Measurements from ENCODE around the gene IL37. TPM values are rescaled to one million over a fixed set of nuclear protein-coding genes. Genes with fewer than 3 reads are reported as not detected.
"Not testable (repeated sequence)": the region's sequence is repeated elsewhere in the genome, so short reads cannot be mapped to it uniquely, and the experiment has no call there.

IL37 gene
- total RNA-seq, 1 donor from 2014 or later: not detected

GRCh38 chr2:112902816-112903215 lies 8.1 kb upstream of the IL37 start:
- Mint-ChIP-seq H3K27me3 (ENCODE audit: unreplicated experiment) (no peaks in the 10 kb centered on the region), H3K4me1 (ENCODE audit: unreplicated experiment) (no peaks in the 10 kb centered on the region), H3K9me3 (ENCODE audit: unreplicated experiment) (no peaks in the 10 kb centered on the region), H3K27ac (ENCODE audit: unreplicated experiment) (no peak overlapping the region), H3K36me3 (ENCODE audit: low read depth, unreplicated experiment) (no peaks in the 10 kb centered on the region), H3K4me3 (ENCODE audit: unreplicated experiment) (no peak overlapping the region)
- TF ChIP-seq CTCF (IDR thresholded peaks at IDR 0.05; ENCODE audit: unreplicated experiment): no peak
- DNase-seq (ENCODE audit: low spot score): no peak

DNA sequence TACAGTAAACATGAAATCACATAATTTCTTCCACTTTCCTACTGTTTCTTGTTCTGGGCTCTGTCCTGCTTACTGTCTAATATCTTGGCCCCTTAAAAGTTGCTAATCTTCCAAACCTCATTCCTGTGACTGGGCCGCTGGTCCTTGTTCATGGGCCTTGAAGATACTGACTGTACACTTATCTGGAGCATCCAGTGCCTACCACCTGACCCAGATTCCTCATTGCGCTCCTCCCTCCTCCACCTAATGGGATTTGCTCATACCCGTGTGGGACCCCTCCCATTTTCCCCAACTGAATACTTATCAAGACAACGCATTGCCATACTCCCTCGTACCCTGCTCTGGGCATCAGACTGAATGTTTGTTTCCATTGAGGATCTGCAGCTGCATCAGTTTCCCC lies 6.1 kb upstream of the IL37 start:
- Mint-ChIP-seq H3K4me3 (ENCODE audit: unreplicated experiment) (no peak overlapping the region), H3K27me3 (ENCODE audit: unreplicated experiment) (peaks cover 1% of the 10 kb centered on the region), H3K36me3 (ENCODE audit: low read depth, unreplicated experiment) (no peaks in the 10 kb centered on the region), H3K4me1 (ENCODE audit: unreplicated experiment) (no peaks in the 10 kb centered on the region), H3K9me3 (ENCODE audit: unreplicated experiment) (no peaks in the 10 kb centered on the region), H3K27ac (ENCODE audit: unreplicated experiment) (no peak overlapping the region)
- no peak for TF ChIP-seq CTCF (IDR thresholded peaks at IDR 0.05; ENCODE audit: unreplicated experiment)
- no peak for DNase-seq (ENCODE audit: low spot score)

DNA sequence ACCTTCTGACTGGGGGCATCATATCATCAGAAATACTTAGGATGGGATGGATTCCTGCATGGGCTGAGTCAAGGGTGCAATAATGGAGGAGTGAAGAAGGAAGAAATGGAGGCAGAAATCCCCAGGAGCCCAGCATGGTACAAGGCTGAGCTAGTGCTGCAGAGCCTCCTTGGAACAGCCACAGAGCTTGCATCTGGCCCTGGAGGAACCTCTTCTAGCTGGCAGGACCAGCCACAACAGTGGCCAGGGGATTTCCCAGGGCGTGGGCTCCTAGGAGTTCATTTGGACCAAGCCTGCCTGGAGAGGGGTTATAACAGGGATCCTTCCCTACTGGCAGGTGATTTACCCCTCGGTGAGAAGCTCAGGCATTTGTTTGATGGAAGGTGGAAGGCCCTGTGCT lies 4.7 kb upstream of the IL37 start:
- Mint-ChIP-seq H3K9me3 (ENCODE audit: unreplicated experiment) (no peaks in the 10 kb centered on the region), H3K4me1 (ENCODE audit: unreplicated experiment) (no peaks in the 10 kb centered on the region), H3K36me3 (ENCODE audit: low read depth, unreplicated experiment) (no peaks in the 10 kb centered on the region), H3K27ac (ENCODE audit: unreplicated experiment) (no peak overlapping the region), H3K27me3 (ENCODE audit: unreplicated experiment) (peaks cover 1% of the 10 kb centered on the region), H3K4me3 (ENCODE audit: unreplicated experiment) (no peak overlapping the region)
- TF ChIP-seq CTCF (IDR thresholded peaks at IDR 0.05; ENCODE audit: unreplicated experiment): no peak
- DNase-seq (ENCODE audit: low spot score): no peak

DNA sequence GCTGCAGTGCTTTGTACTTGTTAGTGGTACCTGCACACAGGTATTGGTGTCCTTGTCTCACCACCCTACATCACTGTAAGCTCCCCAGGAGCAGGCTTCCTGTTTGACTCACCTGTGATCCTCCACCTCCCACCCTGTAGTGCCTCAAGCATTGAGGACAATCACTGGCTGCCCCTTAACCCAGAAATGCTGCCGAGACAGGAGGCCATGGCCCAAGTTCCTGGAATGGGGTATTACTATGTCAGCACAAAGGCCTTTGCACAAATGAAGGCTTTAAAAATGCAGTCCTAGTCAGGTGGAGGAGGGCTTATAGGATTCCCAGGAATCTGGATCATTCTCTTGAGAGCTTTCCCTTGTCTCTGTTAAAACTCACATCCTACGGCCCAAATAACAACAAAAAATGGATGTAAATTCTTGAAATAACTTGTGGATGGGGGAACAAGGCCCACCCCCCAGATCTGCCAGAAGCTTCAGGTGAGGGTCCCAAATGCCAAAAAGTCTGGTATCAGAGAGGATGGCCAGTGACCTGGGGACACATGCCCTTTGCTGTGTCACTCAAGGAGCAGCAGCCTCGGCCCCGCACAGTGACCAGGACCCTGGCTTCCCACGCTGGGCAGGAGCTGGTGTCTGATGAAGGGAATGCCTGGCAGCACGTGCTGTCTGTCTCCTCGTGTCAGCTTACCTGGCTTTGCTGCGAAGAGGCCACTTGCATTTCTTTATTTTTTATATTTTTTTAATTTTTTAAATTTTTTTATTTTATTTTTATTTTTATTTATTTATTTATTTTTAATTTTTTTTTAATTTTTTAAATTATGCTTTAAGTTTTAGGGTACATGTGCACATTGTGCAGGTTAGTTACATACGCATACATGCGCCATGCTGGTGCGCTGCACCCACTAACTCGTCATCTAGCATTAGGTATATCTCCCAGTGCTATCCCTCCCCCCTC lies 3.7 kb upstream of the IL37 start:
- DNase-seq (ENCODE audit: low spot score): no peak
- TF ChIP-seq CTCF (IDR thresholded peaks at IDR 0.05; ENCODE audit: unreplicated experiment): no peak
- Mint-ChIP-seq H3K27me3 (ENCODE audit: unreplicated experiment) (peaks cover 1% of the 10 kb centered on the region), H3K9me3 (ENCODE audit: unreplicated experiment) (no peaks in the 10 kb centered on the region), H3K27ac (ENCODE audit: unreplicated experiment) (no peak overlapping the region), H3K4me3 (ENCODE audit: unreplicated experiment) (no peak overlapping the region), H3K36me3 (ENCODE audit: low read depth, unreplicated experiment) (no peaks in the 10 kb centered on the region), H3K4me1 (ENCODE audit: unreplicated experiment) (no peaks in the 10 kb centered on the region)

GRCh38 chr2:112908559-112908958 lies 2.4 kb upstream of the IL37 start:
- DNase-seq (ENCODE audit: low spot score); H3K27ac Mint-ChIP-seq (ENCODE audit: unreplicated experiment); H3K4me1 Mint-ChIP-seq (ENCODE audit: unreplicated experiment); H3K9me3 Mint-ChIP-seq (ENCODE audit: unreplicated experiment); H3K27me3 Mint-ChIP-seq (ENCODE audit: unreplicated experiment); H3K4me3 Mint-ChIP-seq (ENCODE audit: unreplicated experiment); H3K36me3 Mint-ChIP-seq (ENCODE audit: low read depth, unreplicated experiment): not testable (repeated sequence)

Measured in endothelial cell (in vitro differentiated cells).